T-helper 17 cell (primary cell): Measurements from ENCODE around the gene PLEKHJ1. TPM values are rescaled to one million over a fixed set of nuclear protein-coding genes. Genes with fewer than 3 reads are reported as not detected.

Experiments used
- ATAC-seq: fragments of 150-1000 bp; cut with Tn5 transposase; 2 replicates; pipeline ENCODE4 v1.10.0; 2021; ENCODE audit warnings: mild to moderate bottlenecking, moderate library complexity
- DNase-seq, 3 donors: peaks; one replicate each; pipeline versions ENCODE4 v3.0.0 to v3.0.0-alpha.2; 2020 to 2021
- H3K9me3 ChIP-seq: one replicate; pipeline ENCODE4 v1.7.0; 2013; ENCODE audit warnings: low read length, mild to moderate bottlenecking; ENCODE audit not compliant: control insufficient read depth, poor library complexity, severe bottlenecking
- H3K27ac Mint-ChIP-seq: one replicate; pipeline ENCODE4 v1.8.0; 2022; ENCODE audit warnings: mild to moderate bottlenecking, moderate library complexity, mixed read lengths
- H3K27me3 Mint-ChIP-seq: one replicate; pipeline ENCODE4 v1.8.0; 2022; ENCODE audit warnings: mixed read lengths
- H3K36me3 Mint-ChIP-seq: one replicate; pipeline ENCODE4 v1.8.0; 2022; ENCODE audit warnings: low read depth, mixed read lengths
- H3K4me1 Mint-ChIP-seq: one replicate; pipeline ENCODE4 v1.8.0; 2022; ENCODE audit warnings: mild to moderate bottlenecking, mixed read lengths
- H3K4me3 Mint-ChIP-seq: one replicate; pipeline ENCODE4 v1.8.0; 2022; ENCODE audit warnings: mild to moderate bottlenecking, moderate library complexity, mixed read lengths
- total RNA-seq, 4 donors: library from RNA in 2 of 4; stranded (reverse) in 2 of 4; gene quantifications; one replicate each; pipeline ENCODE4 v1.2.3 and lab custom pipeline; 2022 to 2026

The PLEKHJ1 gene
- total RNA-seq, 2 donors from 2014 or later = 38.6 to 40.2 TPM

DNA sequence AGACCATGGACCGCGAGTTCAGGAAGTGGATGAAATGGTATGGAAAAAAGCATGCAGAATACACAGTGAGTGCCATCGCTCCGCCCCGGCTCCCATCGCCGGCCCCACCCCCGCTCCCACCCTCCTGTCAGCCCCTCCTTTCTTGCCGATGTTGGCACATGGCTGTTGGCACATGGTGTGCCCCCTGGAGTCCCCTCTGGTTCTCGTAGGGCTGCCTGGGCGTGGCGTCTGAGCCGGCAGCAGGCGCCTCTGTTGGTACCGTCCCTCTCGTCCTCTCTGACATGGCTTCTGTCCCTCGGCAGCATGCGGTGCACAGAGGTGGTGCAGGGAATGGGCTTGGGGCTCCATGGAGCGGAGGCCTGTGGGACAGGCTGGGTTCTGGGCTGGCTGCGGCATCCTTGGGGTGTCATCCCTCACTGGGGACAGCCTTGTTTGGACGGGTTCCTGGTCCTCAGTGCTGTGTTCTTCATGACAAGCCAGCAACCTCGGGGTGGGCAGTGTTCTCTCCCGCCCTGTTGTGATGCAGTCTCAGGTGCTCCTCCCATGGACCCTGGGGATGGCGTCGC is 41.5 kb downstream of the PLEKHJ1 start:
- ATAC-seq = no peak
- no peak for DNase-seq
- no peaks in the 10 kb centered on the region for H3K27me3 Mint-ChIP-seq
- no peak overlapping the region for H3K27ac Mint-ChIP-seq
- H3K9me3 ChIP-seq = no peaks in the 10 kb centered on the region
- no peaks in the 10 kb centered on the region for H3K36me3 Mint-ChIP-seq
- peaks cover 2% of the 10 kb centered on the region for H3K4me1 Mint-ChIP-seq
- H3K4me3 Mint-ChIP-seq = no peak overlapping the region

DNA sequence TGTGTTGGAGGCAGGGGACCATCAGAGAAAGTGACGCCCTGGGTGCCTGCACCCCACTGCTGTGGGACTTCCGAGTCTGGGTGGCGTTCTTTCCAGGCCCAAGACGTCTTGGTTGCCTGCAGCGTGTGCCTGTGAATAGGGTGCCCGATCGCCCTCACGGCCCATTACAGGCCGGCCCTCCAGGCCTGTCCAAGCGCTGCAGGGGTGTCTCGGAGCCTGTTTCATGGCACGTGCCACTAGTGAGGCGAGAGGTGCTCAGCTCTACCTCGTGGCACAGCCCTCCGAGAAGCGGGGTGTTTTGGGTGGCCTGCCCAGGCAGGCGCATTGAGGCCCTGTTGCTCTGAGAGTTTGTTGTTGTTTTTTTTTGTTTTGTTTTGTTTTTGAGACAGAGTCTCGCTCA is 42.3 kb downstream of the PLEKHJ1 start:
- no peaks in the 10 kb centered on the region for H3K27me3 Mint-ChIP-seq
- no peaks in the 10 kb centered on the region for H3K9me3 ChIP-seq
- peaks cover 2% of the 10 kb centered on the region for H3K4me1 Mint-ChIP-seq
- ATAC-seq (no peak), DNase-seq (no peak)
- H3K4me3 Mint-ChIP-seq = no peak overlapping the region
- peak overlapping the region; percentile 27 for H3K27ac Mint-ChIP-seq
- H3K36me3 Mint-ChIP-seq = no peaks in the 10 kb centered on the region

DNA sequence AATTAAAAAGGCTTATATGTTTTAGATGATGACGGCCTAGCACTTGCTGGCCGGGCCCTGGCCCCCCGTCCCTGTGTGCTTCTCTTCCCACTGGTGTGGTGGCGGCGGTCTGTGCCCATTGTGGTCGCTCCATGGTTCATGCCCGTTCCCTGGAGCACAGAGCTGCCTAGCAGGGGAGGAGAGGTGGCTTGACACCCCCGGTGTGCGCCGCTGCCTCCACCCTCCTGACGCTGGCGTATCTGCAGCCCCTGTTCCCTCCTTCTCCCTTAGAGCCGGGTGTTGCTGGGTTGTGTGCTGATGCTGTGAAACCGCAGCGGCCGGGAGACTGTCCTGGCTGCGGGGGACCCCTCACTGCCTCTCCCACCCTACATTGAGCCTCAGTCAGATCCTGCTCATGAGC is 43.3 kb downstream of the PLEKHJ1 start:
- Mint-ChIP-seq H3K4me1 (peaks cover 2% of the 10 kb centered on the region), H3K27ac (peak overlapping the region; percentile 27), H3K27me3 (no peaks in the 10 kb centered on the region), H3K36me3 (no peaks in the 10 kb centered on the region), H3K4me3 (no peak overlapping the region)
- no peaks in the 10 kb centered on the region for H3K9me3 ChIP-seq
- DNase-seq (no peak), ATAC-seq (no peak)

DNA sequence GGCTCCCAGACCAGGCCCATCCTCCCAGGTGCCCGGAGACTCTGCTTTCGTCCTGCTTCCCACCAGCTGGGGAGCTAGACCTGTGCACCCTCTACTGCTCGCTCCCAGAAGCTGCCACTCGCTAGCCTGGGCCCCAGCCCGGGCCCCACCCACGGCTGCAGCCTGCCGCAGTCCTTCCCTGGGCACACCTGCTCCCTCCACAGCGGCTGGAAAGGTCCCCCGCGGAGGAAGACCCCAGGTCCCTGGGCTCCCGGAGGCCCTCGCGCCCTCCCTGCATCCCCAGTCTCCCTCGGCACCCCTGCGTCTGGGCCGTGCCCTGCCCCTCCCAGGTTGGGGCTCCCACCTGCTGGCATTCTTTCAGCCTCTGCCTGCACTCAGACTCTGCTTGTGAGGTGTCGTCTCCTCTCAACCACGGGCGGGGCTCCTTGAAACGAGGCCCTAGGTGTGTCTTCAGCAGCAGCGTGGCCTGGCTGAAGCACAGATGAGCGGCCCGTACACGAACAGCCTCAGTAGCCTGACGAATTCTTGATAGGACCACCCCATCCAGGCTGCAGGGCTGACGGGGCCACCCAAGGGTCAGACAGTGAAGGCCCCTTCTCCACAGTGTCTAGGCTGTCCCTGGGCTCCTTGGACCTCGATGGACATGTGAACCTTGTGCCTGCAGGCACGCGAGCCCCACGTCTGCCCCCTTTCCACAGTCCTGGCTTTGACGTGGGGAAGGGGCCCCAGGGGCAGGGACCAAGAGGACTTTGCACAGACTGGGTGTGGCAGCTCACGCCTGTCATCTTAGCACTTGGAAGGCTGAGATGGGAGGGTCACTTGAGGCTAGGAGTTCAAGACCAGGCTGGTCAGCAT is 44.4 kb downstream of the PLEKHJ1 start:
- ATAC-seq = no peak
- H3K9me3 ChIP-seq = no peaks in the 10 kb centered on the region
- H3K4me3 Mint-ChIP-seq = no peak overlapping the region
- no peaks in the 10 kb centered on the region for H3K36me3 Mint-ChIP-seq
- DNase-seq = no peak
- H3K27me3 Mint-ChIP-seq = no peaks in the 10 kb centered on the region
- no peaks in the 10 kb centered on the region for H3K4me1 Mint-ChIP-seq
- H3K27ac Mint-ChIP-seq = no peak overlapping the region

DNA sequence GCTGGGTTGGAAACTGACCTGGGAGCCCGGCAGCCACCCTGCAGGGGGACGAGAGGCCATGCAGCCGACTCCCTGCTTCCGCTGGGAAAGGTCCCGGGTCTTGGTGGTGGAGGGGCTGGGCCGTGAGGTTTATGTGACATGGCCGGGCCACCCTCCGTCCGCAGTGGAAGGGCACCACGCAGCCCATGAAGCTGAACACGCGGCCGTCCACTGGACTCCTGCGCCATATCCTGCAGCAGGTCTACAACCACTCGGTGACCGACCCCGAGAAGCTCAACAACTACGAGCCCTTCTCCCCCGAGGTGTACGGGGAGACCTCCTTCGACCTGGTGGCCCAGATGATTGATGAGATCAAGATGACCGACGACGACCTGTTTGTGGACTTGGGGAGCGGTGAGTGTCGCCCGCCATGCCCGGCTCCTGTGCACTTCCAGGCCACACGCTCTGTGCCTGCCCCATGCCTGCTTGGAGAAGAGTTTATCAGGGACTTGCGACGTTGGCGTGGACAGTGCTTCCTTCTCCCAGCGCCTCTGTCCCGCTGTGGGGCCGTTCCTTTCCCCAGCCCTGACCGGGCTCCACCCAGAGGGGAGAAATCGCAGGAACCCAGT is 45.2 kb downstream of the PLEKHJ1 start:
- H3K9me3 ChIP-seq = no peaks in the 10 kb centered on the region
- Mint-ChIP-seq H3K27ac (no peak overlapping the region), H3K4me3 (no peak overlapping the region), H3K27me3 (no peaks in the 10 kb centered on the region), H3K36me3 (no peaks in the 10 kb centered on the region), H3K4me1 (no peaks in the 10 kb centered on the region)
- DNase-seq (no peak), ATAC-seq (no peak)

DNA sequence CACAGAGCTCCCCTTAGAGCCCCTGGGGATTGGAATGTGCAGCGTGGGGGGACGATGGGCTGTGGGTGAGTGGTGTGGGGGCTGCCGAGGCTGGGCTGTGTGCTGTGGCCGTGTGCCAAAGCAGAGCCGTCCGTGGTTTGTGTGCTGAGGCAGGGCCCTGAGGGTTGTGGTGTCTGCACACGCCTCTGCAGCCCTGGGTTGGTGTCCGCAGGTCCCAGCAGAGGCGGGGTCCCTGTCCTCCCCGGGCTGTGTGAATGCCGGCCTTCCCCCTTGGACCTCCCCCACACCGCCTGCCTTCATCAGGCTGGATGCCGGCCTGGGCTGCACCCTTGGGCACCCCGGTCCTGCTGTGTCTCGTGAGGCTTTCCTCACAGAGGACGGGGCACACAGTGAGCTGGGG is 46.2 kb downstream of the PLEKHJ1 start:
- no peaks in the 10 kb centered on the region for H3K36me3 Mint-ChIP-seq
- ATAC-seq (no peak), DNase-seq (no peak)
- no peak overlapping the region for H3K4me3 Mint-ChIP-seq
- peaks cover 2% of the 10 kb centered on the region for H3K4me1 Mint-ChIP-seq
- H3K27me3 Mint-ChIP-seq = no peaks in the 10 kb centered on the region
- no peak overlapping the region for H3K27ac Mint-ChIP-seq
- no peaks in the 10 kb centered on the region for H3K9me3 ChIP-seq

DNA sequence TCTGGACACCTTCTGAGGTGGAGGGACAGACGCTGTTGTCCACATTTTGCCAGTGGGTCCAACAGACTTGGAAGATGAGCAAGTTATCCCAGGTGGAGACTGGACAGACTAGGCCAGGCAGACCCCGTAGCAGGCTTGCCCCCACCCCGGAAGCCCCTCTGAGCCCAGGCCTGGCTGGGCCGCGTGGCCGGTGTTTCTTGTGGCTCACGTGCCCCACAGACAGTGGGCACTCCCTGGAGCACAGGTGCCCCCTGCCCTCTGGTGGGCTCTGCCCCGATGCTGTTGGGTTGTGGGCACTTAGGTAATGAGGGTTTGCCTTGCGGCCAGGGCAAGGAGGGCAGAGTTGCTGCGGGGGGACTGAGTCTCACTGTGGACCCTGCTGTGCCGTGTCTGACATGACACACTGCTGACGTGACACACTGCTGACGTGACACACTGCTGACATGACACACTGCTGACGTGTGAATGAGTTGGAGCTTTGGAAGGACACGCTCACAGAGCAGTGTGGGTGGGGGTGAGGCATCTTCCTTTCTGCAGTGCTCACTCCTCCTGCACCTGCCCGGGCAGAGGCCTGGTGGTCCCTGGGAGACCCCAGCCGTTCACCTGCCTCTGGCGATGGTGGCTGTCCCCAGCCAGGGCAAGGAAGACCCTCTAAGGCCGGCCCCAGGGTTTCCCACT is 47.3 kb downstream of the PLEKHJ1 start:
- ATAC-seq (no peak), DNase-seq (no peak)
- Mint-ChIP-seq H3K27ac (no peak overlapping the region), H3K4me3 (no peak overlapping the region), H3K36me3 (no peaks in the 10 kb centered on the region), H3K27me3 (no peaks in the 10 kb centered on the region), H3K4me1 (peaks cover 5% of the 10 kb centered on the region)
- H3K9me3 ChIP-seq = no peaks in the 10 kb centered on the region

DNA sequence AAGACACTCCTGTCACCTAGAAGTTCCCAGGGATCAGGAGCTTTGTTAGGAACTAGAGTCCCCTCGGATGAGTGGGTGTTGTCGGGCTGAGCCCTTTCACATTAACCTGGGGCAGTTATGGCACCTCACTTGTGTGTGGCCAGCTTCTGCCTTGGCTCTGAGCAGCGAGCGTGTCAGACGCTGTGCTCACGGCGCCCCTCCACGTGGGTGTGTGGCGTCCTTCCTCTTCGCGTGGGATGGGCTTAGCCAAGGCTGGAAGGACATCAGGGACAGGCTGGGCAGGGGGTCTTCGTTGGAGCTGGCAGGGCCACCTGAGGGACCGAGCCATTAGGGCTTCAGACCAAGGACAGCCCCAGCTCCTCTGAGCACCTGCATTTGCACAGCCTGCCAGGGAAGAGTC is 49.0 kb downstream of the PLEKHJ1 start:
- ATAC-seq (no peak), DNase-seq (no peak)
- Mint-ChIP-seq H3K4me3 (no peak overlapping the region), H3K36me3 (no peaks in the 10 kb centered on the region), H3K27ac (no peak overlapping the region), H3K4me1 (peaks cover 5% of the 10 kb centered on the region), H3K27me3 (no peaks in the 10 kb centered on the region)
- no peaks in the 10 kb centered on the region for H3K9me3 ChIP-seq

DNA sequence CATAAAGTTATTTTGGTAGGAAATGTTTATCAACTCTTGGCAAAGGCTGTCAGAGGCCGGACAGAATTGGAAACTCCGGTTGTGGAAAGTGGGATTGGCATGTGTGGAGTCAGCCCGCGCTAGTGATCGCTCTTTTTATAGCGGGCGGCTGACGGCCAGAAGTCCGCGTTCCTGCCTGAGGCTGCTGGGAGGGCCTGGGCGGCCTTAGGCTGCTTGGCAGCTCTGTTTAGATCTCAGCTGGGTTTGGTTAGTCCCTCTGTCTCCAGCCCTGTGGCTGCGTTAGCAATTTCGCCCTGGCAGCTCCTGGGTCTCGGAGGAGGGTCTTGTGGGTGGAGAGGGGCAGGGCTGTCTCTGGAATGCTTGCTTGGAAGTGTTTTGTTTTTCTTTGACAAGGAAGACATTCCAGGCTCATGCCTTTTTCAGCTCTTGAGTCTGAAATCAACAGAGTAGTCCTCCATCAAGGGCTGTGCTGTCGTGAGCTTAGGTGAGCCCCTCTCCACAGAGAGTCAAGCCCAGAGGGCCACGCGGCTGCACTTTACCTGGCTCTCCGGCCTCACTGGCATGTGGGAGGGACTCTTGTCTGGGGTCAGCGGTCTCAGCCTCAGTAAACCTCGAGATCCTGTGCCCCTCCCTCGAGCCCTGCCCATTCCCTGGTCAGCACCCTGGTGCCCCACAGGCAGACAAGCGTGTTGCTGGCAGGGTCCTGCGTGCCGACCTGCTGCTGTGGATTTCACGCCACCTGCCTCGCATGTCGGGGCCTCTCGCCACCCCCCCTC is 49.9 kb downstream of the PLEKHJ1 start:
- Mint-ChIP-seq H3K4me3 (no peak overlapping the region), H3K27ac (no peak overlapping the region), H3K27me3 (no peaks in the 10 kb centered on the region), H3K4me1 (peaks cover 5% of the 10 kb centered on the region), H3K36me3 (no peaks in the 10 kb centered on the region)
- H3K9me3 ChIP-seq = no peaks in the 10 kb centered on the region
- no peak for DNase-seq
- no peak for ATAC-seq

DNA sequence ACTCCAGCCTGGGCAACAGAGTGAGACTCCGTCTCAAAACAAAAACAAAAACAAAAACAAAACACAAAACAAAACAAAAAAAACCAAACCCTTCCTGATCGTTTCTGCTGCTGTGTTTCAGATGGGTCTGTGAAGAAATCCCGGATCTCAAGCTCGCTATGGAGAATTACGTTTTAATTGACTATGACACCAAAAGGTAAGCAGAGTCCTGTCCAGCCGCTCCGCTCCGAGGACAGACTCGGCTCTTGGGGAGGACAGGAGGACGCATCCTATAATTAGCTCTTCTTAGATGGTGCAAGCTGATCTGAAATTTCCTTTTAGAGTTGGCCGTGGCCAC is 50.4 kb downstream of the PLEKHJ1 start:
- H3K9me3 ChIP-seq = no peaks in the 10 kb centered on the region
- ATAC-seq (no peak), DNase-seq (no peak)
- Mint-ChIP-seq H3K36me3 (no peaks in the 10 kb centered on the region), H3K4me3 (no peak overlapping the region), H3K27ac (no peak overlapping the region), H3K27me3 (no peaks in the 10 kb centered on the region), H3K4me1 (peaks cover 7% of the 10 kb centered on the region)

DNA sequence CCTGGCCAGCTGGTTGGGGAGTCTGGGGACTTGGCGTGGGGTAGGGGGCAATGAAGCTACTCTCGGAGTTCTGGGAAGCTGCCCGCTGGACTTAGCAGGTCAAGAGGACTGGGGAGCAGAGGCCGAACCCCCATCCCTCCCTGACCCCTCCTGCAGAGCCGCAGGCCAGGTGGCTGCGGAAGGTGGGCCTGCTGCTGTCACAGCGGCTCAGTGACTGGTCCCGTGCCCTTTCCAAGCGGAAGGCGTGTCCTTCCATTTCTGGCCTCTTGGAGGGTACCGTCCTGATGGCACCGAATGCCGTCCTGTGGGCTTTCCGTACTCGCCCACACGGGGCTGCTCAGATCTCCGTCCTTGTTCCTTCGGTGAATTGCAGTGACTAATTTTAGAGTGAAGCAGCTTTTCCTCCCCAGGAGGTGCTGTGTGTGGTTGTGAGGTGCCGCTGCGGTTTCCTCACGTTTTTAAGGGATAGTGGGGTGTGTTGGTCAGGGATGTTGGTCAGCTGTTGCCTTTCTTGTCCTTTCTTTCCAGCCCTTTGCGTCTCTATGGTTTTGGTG is 51.6 kb downstream of the PLEKHJ1 start:
- Mint-ChIP-seq H3K27me3 (no peaks in the 10 kb centered on the region), H3K4me3 (no peak overlapping the region), H3K27ac (peak overlapping the region; percentile 75), H3K36me3 (no peaks in the 10 kb centered on the region), H3K4me1 (peaks cover 13% of the 10 kb centered on the region)
- DNase-seq (no peak), ATAC-seq (no peak)
- H3K9me3 ChIP-seq = no peaks in the 10 kb centered on the region
